B cell (primary cell): ENCODE measurements around the gene RPRD1A. TPM values are rescaled to one million over a fixed set of nuclear protein-coding genes. Genes with fewer than 3 reads are reported as not detected.

Source experiments
- ATAC-seq: fragments of 200-7000 bp; cut with Tn5 transposase; one replicate; pipeline ENCODE4 v1.10.0; 2021; ENCODE audit warnings: low read depth, mild to moderate bottlenecking, moderate number of reproducible peaks, moderate library complexity
- CTCF ChIA-PET: fragments of 350-600 bp; sonication (Branson Sonifier 250); formaldehyde crosslinking; loops from one replicate; lab custom pipeline; 2021; ENCODE audit warnings: antibody characterized with exemption, inconsistent platforms; lab: Charles Lee
- POLR2A ChIA-PET: fragments of 350-600 bp; sonication (Branson Sonifier 250); formaldehyde crosslinking; loops from one replicate; lab custom pipeline; 2021; ENCODE audit warnings: antibody characterized with exemption; lab: Charles Lee
- DNase-seq: peaks from one replicate; pipeline ENCODE4 v3.0.0; 2013
- H2AFZ ChIP-seq: 2 replicates; pipeline ENCODE4 v1.6.1; 2012; ENCODE audit warnings: mild to moderate bottlenecking, low read depth, low read length; ENCODE audit not compliant: insufficient read depth, poor library complexity, severe bottlenecking
- H3K27ac ChIP-seq, 2 donors: 1 replicate in 1 of 2; 2 replicates in 1 of 2; pipeline ENCODE4 v1.5.1; 2012 to 2013; ENCODE audit warnings: low read length in 2 of 2, mild to moderate bottlenecking in 2 of 2, moderate library complexity in 1 of 2
- H3K27me3 ChIP-seq, 4 experiments: fragments of 200-600 bp in 1 of 4; sonication (generic) in 1 of 4; replicated peaks in 1 of 4; 1 replicate in 2 of 4; 2 replicates in 2 of 4; pipeline versions ENCODE4 v1.6.1 to v1.7.0; 2013 to 2016; ENCODE audit warnings: low read length in 3 of 4, mild to moderate bottlenecking in 2 of 4, mixed read lengths in 1 of 4, moderate library complexity in 1 of 4; ENCODE audit not compliant: insufficient read depth in 4 of 4, control insufficient read depth in 3 of 4; ENCODE audit errors: control extremely low read depth in 1 of 4
- H3K36me3 ChIP-seq, 2 experiments: replicated peaks in 1 of 2; 1 replicate in 1 of 2; 2 replicates in 1 of 2; pipeline versions ENCODE4 v1.6.1 to v1.7.1; 2013; ENCODE audit warnings: low read length in 1 of 2; ENCODE audit not compliant: insufficient read depth in 2 of 2, control insufficient read depth in 1 of 2; ENCODE audit errors: control extremely low read depth in 1 of 2, extremely low read depth in 1 of 2
- H3K4me1 ChIP-seq, 2 donors: fragments of 200-600 bp in 1 of 2; sonication (generic) in 1 of 2; 1 replicate in 1 of 2; 2 replicates in 1 of 2; pipeline versions ENCODE4 v1.5.1 to v1.6.1; 2013 to 2017; ENCODE audit warnings: low read length in 2 of 2; ENCODE audit not compliant: control insufficient read depth in 2 of 2, insufficient read depth in 2 of 2
- H3K4me2 ChIP-seq: replicated peaks from 2 replicates; pipeline ENCODE3; 2012; ENCODE audit warnings: mild to moderate bottlenecking, low read depth, low read length; ENCODE audit not compliant: poor library complexity, severe bottlenecking
- H3K4me3 ChIP-seq, 5 experiments: fragments of 200-600 bp in 1 of 5; sonication (generic) in 1 of 5; 1 replicate in 3 of 5; 2 replicates in 2 of 5; pipeline versions ENCODE4 v1.5.1 to v1.7.0; 2011 to 2016; ENCODE audit warnings: low read length in 4 of 5, mild to moderate bottlenecking in 4 of 5, low read depth in 2 of 5, control low read depth in 1 of 5, moderate library complexity in 1 of 5; ENCODE audit not compliant: insufficient read depth in 1 of 5; ENCODE audit errors: control extremely low read depth in 1 of 5, extremely low read depth in 1 of 5
- H3K79me2 ChIP-seq: fragments of 200-600 bp; sonication (generic); one replicate; pipeline ENCODE4 v1.6.0; 2016; ENCODE audit warnings: low read length; ENCODE audit not compliant: control insufficient read depth, insufficient read depth
- H3K9ac ChIP-seq: fragments of 200-600 bp; sonication (generic); 2 replicates; pipeline ENCODE4 v1.6.1; 2017; ENCODE audit warnings: mild to moderate bottlenecking, low read length, moderate library complexity
- H3K9me3 ChIP-seq, 3 donors: one replicate each; pipeline versions ENCODE4 v1.6.1 to v1.7.1; 2013; ENCODE audit warnings: low read length in 2 of 3; ENCODE audit not compliant: control insufficient read depth in 2 of 3, insufficient read depth in 1 of 3; ENCODE audit errors: control extremely low read depth in 1 of 3
- H4K20me1 ChIP-seq: 2 replicates; pipeline ENCODE4 v1.6.0; 2012; ENCODE audit warnings: mild to moderate bottlenecking, low read length; ENCODE audit not compliant: insufficient read depth, control insufficient read depth, poor library complexity, severe bottlenecking
- H3K27ac Mint-ChIP-seq: one replicate; pipeline ENCODE4 v1.8.0; 2021; ENCODE audit warnings: mixed read lengths
- H3K27me3 Mint-ChIP-seq: one replicate; pipeline ENCODE4 v1.8.0; 2021; ENCODE audit warnings: mixed read lengths
- H3K4me1 Mint-ChIP-seq: one replicate; pipeline ENCODE4 v1.8.0; 2021; ENCODE audit warnings: mixed read lengths
- H3K4me3 Mint-ChIP-seq: one replicate; pipeline ENCODE4 v1.8.0; 2021; ENCODE audit warnings: mixed read lengths
- H3K9me3 Mint-ChIP-seq: one replicate; pipeline ENCODE4 v1.8.0; 2022; ENCODE audit warnings: mixed read lengths; ENCODE audit not compliant: insufficient read depth
- EZH2 ChIP-seq: IDR thresholded peaks from 2 replicates; pipeline ENCODE4 v1.6.1; 2012; ENCODE audit warnings: borderline replicate concordance, low read depth, mild to moderate bottlenecking, moderate library complexity, low read length; ENCODE audit not compliant: insufficient read depth, poor library complexity, severe bottlenecking
- WGBS: methylation state at CpG from one replicate; pipeline ENCODE4 v1.1.5; 2013; ENCODE audit warnings: missing lambda C conversion rate; ENCODE audit not compliant: insufficient coverage; 5-methylcytosine and 5-hydroxymethylcytosine counted together
- intact Hi-C: fragments of 100-400 bp; cut with micrococcal nuclease; formaldehyde crosslinking; loops from one replicate; pipeline ENCODE4 v1.10.0; 2022
- polyA plus RNA-seq: library from polyadenylated mRNA; depleted of rRNA; stranded (reverse); fragments of >200 nt; gene quantifications from 2 replicates; pipeline ENCODE4 v1.2.3, GENCODE V29; 2012
- total RNA-seq, 2 donors: library from RNA; stranded (reverse); fragments of 120-200 nt in 1 of 2; gene quantifications; 1 replicate in 1 of 2; 2 replicates in 1 of 2; pipeline versions ENCODE4 v1.2.3 to v1.2.4, GENCODE V29; 2013 to 2022
- TF ChIP-seq, protein P1 (sequence below): fragments of 200-600 bp; IDR thresholded peaks from one replicate; pipeline ENCODE4 v1.8.0; 2022; ENCODE audit warnings: antibody characterized with exemption, mild to moderate bottlenecking

The RPRD1A gene
- total and polyA plus RNA-seq, 2 donors (not counting 1 experiment from before 2014, with no cell fraction given), result 27.6 to 62.6 TPM

DNA sequence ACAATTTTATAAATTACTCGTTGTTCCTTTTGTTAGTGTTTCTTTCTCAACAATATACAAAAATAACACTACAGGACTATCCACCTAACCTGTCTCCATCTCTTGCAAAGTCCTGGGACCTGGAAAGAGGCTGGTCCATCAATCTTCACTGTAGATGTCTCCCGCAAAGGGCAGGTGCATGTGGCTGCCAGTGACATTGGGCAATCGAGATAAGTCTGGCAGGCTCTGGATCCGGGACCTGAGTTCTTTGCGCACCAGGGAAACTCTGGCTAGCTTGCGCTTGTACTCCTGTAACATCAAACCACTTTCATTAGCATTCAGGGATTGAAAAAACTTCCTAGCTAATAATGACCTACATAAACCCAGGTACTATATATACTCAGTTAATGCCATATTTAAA lies 74.3 kb downstream of the RPRD1A start:
- Histone ChIP-seq H4K20me1 (no peaks in the 10 kb centered on the region), H3K9ac (no peak overlapping the region), H3K27me3 (no peaks in the 10 kb centered on the region), H3K9me3 (no peaks in the 10 kb centered on the region), H2AFZ (no peak overlapping the region), H3K4me1 (no peaks in the 10 kb centered on the region), H3K4me2 (no peak overlapping the region), H3K4me3 (no peak overlapping the region), H3K36me3 (peaks cover 0 to 37% of the 10 kb centered on the region in 2 experiments), H3K79me2 (no peaks in the 10 kb centered on the region), H3K27ac (no peak overlapping the region)
- Mint-ChIP-seq H3K4me3 (no peak overlapping the region), H3K4me1 (no peaks in the 10 kb centered on the region), H3K9me3 (no peaks in the 10 kb centered on the region), H3K27me3 (no peaks in the 10 kb centered on the region), H3K27ac (no peak overlapping the region)
- TF ChIP-seq, protein P1, sequence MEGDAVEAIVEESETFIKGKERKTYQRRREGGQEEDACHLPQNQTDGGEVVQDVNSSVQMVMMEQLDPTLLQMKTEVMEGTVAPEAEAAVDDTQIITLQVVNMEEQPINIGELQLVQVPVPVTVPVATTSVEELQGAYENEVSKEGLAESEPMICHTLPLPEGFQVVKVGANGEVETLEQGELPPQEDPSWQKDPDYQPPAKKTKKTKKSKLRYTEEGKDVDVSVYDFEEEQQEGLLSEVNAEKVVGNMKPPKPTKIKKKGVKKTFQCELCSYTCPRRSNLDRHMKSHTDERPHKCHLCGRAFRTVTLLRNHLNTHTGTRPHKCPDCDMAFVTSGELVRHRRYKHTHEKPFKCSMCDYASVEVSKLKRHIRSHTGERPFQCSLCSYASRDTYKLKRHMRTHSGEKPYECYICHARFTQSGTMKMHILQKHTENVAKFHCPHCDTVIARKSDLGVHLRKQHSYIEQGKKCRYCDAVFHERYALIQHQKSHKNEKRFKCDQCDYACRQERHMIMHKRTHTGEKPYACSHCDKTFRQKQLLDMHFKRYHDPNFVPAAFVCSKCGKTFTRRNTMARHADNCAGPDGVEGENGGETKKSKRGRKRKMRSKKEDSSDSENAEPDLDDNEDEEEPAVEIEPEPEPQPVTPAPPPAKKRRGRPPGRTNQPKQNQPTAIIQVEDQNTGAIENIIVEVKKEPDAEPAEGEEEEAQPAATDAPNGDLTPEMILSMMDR, result no peak
- no peak for TF ChIP-seq EZH2
- ChIA-PET POLR2A (no interaction called here), CTCF (interaction anchor here (1.3 kb wide), 1 partner anchor 20 kb away, joined by 3 read pairs; no protein-coding TSS in a partner anchor)
- intact Hi-C loops, result no loop called here
- ATAC-seq (no peak), DNase-seq (no peak)
- WGBS, result 100% methylated on average over 6 of the region's 6 CpGs

DNA sequence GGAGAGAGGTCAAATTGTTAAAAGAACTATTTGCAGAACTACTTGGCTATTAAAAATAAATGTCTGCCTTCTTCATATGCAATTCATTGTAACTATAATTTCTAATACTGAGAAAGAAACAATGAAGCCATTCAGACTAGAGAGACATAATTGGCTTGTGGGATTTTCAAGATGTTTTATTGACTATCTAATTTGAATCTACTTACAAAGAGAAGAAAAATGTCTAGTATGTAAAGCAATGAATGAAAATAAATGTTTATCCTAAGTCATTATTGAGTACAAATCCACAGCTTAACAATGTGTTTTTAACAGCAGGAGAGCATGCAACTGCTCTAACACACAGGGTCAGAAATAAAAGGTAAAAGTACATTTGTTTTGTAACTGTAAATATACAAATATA lies 75.7 kb downstream of the RPRD1A start:
- ATAC-seq, result no peak

More for the DNA sequence above, 75.7 kb downstream of the RPRD1A start:
- Histone ChIP-seq H3K9ac (no peak overlapping the region), H3K4me1 (no peaks in the 10 kb centered on the region), H3K4me2 (no peak overlapping the region), H3K9me3 (no peaks in the 10 kb centered on the region), H3K4me3 (no peak overlapping the region), H3K79me2 (no peaks in the 10 kb centered on the region), H3K27me3 (no peaks in the 10 kb centered on the region), H4K20me1 (no peaks in the 10 kb centered on the region), H3K36me3 (peaks cover 0 to 42% of the 10 kb centered on the region in 2 experiments), H3K27ac (no peak overlapping the region), H2AFZ (no peak overlapping the region)
- Mint-ChIP-seq H3K27ac (no peak overlapping the region), H3K9me3 (no peaks in the 10 kb centered on the region), H3K27me3 (no peaks in the 10 kb centered on the region), H3K4me1 (no peaks in the 10 kb centered on the region), H3K4me3 (no peak overlapping the region)
- no peak for DNase-seq
- ChIA-PET CTCF (no interaction called here), POLR2A (no interaction called here)
- intact Hi-C loops, result no loop called here
- TF ChIP-seq EZH2, result no peak
- TF ChIP-seq, protein P1, result no peak
